Measurements from ENCODE around the gene POLR3GL.

POLR3GL gene

GRCh38 chr1:145977016-145977415 is 12.5 kb downstream of the POLR3GL start:
- DNase-seq = no peak

- DNase-seq = peak; percentile 63 to 86
These were observed 13.3 kb downstream of the POLR3GL start for GRCh38 chr1:145977486-145978470.

- no peak for DNase-seq
These were observed 14.0 kb downstream of the POLR3GL start for GRCh38 chr1:145978471-145978853.

- peak; percentile 87 to 94 for DNase-seq
These were observed 14.6 kb downstream of the POLR3GL start for GRCh38 chr1:145978854-145979745.

DNA sequence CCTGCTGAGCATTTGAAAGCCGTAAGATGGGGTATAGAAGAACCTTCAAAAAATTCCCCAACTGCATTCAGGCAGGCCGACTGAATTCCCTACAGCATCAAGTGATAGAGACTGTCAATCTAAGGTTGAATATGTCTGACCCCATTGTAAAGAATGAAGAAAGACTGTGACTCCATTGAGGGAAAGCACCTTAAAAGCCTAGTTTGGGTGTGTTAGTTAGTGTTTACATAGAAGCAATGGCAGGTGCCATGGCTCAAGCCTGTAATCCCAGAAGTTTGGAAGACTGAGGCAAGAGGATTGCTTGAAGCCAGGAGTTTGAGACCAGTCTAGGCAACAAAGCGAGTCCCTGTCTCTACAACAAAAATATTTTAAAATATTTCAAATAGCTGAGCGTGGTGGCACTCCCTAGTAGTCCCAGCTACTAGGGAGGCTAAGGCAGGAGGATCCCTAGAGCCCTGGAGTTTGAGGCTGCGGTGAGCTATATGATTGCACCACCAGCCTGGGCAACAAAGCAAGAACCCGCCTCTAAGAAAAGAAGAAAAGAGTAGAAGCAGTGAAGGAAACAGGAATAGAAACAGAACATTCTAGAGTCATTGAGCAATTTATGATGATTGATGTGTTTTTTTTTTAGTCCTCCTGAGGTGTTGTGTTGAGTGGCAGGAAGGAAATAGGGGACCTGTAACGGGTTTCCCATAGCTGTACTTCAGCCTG is 15.4 kb downstream of the POLR3GL start:
- no peak for DNase-seq

DNA sequence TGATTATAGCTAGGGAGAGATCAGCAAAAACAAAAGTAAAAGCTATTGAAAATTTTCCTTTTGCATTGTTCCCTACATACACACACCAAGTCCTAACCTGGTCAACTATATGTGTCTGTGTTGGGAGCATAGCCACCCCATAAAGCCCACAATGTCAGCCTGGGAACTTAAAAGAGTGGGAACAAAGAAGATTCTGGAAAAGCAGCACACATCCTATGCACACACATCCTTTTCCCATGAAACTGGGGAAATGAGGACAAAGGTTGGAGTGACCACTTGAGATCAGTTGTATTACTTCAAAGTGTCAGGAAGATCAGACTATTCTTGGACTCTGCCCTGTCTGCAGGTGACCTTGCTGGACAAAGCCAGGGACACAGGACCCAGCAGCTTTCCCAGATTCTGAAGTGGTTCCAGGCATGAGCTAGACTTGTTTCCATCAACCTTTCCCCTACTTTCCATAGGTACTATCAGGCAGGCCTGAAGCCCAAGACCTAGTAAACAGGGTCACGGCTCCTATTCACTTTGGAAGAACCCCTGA is 16.0 kb downstream of the POLR3GL start:
- DNase-seq = no peak

DNA sequence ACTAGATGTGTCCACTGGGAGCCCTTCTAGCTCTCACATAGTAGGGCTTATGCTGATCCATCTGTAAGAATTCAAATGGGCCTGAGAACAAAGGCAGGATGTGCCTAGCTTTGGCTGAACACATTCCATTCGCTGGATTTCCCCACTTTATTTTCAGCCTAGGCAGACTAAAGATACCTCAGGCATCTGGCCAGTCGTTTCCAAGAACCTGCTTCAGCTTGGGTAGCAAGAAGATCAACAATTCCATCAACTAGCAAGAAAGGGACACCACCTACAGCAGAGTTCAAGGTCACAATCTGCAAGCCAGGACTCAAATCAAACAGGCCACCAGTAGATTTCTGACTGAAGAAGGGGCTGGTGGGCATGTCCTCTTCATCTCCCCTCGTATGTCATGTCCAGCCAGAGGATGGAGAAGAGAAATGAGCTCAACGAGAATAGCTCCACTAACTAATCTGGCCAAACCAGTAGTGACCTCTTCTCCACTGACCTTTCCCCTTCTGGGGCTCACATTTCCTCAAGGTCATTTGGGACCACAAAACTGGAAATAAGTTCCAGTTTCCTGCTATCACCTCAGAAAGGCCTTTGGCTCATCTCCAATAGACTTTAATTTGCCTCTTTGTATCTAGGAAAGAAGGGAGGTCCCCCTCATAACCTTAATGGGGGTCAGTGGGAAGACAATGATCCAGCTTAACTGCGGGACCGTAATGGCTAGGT is 17.7 kb downstream of the POLR3GL start:
- DNase-seq = no peak

- DNase-seq = no peak
These were observed 18.8 kb downstream of the POLR3GL start for GRCh38 chr1:145983206-145983675.

DNA sequence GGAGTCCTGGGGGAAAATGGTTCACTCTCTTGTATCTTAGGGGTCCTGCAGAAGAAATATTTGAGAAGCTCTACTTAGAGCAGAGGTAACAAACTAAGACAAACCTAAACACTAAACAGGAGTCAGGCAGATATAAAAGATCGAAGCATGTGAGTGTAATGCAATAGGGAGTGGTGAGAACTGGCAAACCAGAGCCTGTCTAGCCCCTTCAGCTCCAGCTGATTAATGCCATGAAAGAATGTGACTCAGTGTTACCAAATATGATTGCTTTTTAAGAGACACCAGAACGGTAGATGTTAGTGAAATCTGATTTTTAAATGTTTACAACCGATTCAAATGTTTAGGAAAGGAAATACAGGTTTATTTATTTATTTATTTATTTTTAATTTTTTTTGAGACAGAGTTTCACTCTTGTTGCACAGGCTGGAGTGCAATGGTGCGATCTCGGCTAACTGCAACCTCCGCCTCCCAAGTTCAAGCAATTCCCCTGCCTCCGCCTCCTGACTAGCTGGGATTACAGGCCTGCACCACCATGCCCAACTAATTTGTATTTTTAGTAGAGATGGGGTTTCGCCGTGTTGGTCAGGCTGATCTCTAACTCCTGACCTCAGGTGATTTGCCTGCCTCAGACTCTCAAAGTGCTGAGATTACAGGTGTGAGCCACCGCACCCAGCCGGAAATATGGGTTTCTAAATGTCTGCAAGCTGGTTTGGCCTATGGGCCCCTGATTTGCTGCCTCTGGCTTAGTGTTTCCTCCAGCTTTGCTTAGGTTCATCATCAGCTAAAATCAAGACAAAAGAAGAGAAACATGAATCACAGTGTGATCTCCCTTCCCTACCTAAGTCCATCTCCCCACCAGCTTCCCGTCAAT is 19.7 kb downstream of the POLR3GL start:
- no peak for DNase-seq

GRCh38 chr1:145985129-145985501 is 20.6 kb downstream of the POLR3GL start:
- DNase-seq = no peak

- DNase-seq = no peak
These were observed 21.3 kb downstream of the POLR3GL start for GRCh38 chr1:145985502-145986439.

GRCh38 chr1:145986551-145986950 is 22.1 kb downstream of the POLR3GL start:
- no peak for DNase-seq

DNA sequence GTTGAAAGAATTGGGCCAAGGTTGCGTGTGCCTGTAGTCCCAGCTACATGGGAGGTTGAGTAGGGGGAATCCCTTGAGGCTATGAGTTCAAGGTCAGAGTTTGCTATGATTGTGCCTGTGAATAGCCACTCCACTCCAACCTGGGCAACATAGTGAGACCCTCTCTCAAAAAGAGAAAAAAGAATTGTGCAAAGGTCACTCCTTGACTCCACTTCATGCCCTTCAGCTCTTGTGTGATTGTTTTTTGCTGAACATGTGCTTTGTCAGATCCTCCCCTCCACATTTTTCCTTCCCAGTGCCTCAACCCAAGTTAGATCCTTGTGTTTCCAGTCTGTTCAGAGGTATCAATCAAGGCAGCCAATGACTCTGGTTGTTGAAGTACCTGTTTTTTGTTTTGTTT is 23.4 kb downstream of the POLR3GL start:
- DNase-seq = no peak

DNA sequence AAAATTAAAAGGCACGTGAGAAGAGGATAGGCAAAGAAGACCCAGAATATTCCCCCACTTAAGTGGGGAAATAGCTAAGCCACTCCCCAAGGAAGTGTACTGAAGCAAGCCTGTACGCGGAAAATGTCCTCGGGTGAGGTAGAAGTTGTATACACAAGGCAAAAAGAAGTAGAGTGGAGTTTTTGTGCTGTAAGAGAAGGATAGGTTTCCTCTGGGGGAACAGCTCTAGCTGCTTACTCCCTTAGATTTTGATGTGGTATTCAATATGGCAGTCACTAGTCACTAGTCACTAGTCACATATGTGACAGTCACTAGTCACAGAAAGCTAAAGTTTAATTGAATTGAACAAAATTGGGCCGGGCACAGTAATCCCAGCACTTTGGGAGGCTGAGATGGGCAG is 24.3 kb downstream of the POLR3GL start:
- DNase-seq = no peak

DNA sequence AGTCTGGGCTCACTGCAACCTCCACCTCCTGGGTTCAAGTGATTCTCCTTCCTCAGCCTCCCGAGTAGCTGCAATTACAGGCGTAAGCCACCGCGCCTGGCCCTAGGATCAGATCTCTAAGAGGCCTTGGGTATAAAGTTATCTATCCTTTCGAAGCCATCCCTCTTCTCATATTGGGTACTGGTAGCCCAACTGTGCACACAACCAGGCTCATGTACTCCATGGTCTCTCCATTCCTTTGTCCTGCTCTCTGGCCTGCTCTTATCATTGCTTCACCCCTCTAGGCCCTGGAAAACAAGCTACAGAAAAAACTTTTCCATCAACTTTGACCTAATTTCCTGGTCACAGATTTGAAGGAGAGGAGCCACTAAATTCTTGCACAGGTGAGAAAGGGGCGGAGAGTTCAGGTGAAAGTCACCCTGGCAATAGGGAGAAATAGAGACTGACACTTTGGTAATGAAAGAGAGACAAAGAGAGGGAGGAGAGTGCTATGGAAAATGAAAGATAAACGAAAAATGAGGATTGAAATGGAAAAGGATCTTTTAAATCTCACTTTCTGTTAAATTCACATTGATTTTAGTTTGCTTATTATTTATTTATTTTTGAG is 25.9 kb downstream of the POLR3GL start:
- no peak for DNase-seq

DNA sequence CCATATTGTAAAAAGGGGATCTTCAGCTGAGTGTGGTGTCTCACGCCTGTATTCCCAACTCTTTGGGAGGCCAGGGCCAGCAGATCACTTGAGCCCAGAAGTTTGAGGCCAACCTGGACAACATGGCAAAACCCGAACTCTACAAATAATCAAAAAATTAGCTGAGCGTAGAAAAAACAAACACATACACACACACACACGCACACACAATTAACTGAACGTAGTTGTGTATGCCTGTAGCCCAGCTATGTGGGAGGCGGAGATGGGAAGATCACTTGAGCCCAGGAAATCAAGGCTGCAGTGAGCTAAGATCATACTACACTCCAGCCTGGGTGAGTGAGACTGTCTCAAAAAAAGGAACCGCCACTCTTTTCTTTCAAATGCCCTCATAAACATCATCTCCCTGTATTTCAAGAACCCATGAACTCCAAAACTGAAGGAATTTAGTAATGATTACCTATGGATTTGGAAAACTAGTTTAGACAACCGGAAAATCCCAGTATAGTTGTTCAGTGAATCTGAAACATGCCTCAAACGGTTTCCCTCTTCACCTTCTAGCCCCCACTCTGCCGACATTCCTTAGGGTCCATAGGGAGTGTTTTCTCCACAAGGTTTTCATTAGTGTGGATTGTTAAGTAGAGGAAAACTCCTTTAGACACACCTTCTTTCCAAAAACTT is 27.4 kb downstream of the POLR3GL start:
- no peak for DNase-seq

DNA sequence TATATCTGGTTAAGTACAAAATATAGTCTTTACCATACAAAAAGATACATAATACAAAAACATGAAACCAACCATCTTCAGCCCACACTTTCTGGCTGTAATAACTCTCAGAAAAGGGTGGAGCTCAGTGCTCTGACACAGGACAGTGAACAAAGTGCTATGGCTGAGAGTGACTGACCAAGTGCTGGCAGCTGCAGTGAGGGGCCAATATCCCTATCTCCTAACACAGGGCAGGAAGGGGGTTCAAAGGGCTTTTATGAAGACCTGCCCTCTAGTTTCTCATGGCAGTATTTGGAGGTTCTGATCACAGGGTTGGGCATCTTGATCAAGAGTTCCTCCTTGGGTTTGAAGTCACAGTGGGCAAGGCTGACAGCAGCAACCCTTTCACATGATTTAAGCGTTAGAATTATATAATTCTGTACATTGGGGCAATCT is 28.0 kb downstream of the POLR3GL start:
- no peak for DNase-seq

GRCh38 chr1:145992958-145993617 is 28.6 kb downstream of the POLR3GL start:
- DNase-seq = no peak

Measured in hippocampal formation (tissue), 2 donors.